ENCODE results near the gene FLT4. TPM values are rescaled to one million over a fixed set of nuclear protein-coding genes. Genes with fewer than 3 reads are reported as not detected.
"Not testable (repeated sequence)": the region's sequence is repeated elsewhere in the genome, so short reads cannot be mapped to it uniquely, and the experiment has no call there.

The FLT4 gene
- total and polyA plus RNA-seq, 8 donors = 0.79 to 6.8 (median 2.1) TPM

DNA sequence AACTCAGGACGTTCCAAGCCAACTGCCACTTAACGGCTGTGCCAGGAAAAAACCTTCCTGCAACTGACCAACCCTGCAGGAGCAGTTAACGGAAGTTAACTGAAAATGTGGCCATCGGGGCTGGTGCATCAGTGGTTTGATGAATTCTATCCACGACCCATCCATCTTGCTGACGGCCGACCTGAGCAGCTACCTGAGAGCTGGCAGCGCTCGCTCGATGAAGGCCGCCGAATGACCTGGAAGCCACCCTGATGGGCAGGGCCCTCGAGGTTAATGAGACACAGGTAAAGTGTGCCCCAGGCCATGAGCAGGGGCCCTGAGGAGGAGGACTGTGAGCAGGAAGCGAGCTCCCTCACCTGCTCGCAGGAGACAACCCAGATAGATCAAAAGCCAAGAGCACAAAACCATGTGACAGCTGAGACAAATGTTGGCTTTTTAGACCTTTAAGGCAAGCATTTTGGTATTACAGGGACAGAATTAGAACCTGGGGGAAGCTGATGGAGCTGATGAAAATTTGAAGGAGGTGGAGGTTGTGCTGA lies 35.3 kb upstream of the FLT4 start:
- FAIRE-seq (no peak), DNase-seq (no peak), ATAC-seq (no peak)
- no peaks in the 10 kb centered on the region for H3K9me3 ChIP-seq
- H3K4me1 ChIP-seq = no peaks in the 10 kb centered on the region
- H3K4me3 ChIP-seq = no peak overlapping the region
- H3K36me3 ChIP-seq = no peaks in the 10 kb centered on the region
- WGBS, 2 donors = 54 to 68% methylated on average over 15 of the region's 15 CpGs
- TF ChIP-seq, protein P1, sequence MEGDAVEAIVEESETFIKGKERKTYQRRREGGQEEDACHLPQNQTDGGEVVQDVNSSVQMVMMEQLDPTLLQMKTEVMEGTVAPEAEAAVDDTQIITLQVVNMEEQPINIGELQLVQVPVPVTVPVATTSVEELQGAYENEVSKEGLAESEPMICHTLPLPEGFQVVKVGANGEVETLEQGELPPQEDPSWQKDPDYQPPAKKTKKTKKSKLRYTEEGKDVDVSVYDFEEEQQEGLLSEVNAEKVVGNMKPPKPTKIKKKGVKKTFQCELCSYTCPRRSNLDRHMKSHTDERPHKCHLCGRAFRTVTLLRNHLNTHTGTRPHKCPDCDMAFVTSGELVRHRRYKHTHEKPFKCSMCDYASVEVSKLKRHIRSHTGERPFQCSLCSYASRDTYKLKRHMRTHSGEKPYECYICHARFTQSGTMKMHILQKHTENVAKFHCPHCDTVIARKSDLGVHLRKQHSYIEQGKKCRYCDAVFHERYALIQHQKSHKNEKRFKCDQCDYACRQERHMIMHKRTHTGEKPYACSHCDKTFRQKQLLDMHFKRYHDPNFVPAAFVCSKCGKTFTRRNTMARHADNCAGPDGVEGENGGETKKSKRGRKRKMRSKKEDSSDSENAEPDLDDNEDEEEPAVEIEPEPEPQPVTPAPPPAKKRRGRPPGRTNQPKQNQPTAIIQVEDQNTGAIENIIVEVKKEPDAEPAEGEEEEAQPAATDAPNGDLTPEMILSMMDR (IDR thresholded peaks at IDR 0.05) = no peak
- H3K27me3 ChIP-seq = no peaks in the 10 kb centered on the region
- intact Hi-C loops (cut with DNase I) = no loop called here
- no peak overlapping the region for H3K27ac ChIP-seq

DNA sequence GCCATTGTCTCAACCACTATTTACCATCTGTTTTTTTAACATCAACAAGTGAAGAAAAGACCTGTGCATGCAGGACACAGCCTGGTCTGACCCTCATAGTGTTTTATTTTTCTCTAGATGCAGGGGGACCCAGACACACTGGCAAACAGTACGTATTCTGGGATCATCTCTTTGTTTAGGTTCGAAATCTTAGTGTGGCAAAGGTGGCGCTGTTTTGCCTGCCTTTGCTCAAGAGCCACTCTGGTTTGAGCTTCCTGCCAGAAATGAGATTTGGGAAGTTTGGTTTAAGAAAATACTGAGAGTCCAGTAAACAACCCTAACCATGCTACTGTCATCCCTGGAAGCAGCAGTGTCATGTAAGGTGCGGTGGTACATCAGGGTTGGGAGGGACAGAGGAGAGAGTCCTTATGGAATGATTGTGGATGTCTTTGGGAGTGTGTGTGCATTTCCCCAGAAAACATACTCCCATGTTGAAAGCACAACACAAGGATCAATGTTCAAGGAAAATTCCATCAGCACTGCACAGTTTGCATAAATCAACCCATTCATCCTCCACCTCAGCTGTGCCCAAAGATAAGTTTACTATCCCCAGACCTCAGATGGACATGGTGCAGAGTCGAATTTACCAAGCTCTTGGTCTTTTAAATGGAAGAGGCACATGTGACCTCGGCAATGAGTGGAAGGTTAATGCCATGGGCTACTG lies 34.0 kb upstream of the FLT4 start:
- no peak for FAIRE-seq
- no peak for ATAC-seq
- intact Hi-C loops (cut with DNase I) = no loop called here
- no peaks in the 10 kb centered on the region for H3K4me1 ChIP-seq
- no peaks in the 10 kb centered on the region for H3K36me3 ChIP-seq
- no peaks in the 10 kb centered on the region for H3K9me3 ChIP-seq
- no peak for DNase-seq
- no peaks in the 10 kb centered on the region for H3K27me3 ChIP-seq
- TF ChIP-seq, protein P1 (IDR thresholded peaks at IDR 0.05) = no peak
- no peak overlapping the region for H3K27ac ChIP-seq
- 63 to 67% methylated on average over 6 of the region's 6 CpGs for WGBS, 2 donors
- no peak overlapping the region for H3K4me3 ChIP-seq

DNA sequence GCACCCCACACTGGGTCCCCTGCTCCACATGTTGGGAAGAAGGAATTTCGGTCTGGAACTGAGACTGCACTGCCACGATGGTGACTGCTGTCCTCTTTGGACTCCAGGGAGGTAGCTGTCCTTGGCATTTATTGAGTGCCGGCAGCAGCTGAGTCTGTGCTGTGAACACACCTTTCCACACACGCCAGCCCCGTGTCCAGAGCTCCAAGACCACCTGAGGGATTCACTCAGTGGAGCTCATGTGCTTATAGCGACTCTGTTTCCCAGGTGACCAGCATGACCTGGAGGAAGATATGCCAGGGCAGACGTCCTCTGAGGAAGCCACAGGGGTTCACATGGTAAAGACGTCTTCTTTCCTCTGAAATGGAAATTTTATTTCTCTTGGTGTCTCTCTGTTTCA lies 33.2 kb upstream of the FLT4 start:
- ATAC-seq = no peak

DNA sequence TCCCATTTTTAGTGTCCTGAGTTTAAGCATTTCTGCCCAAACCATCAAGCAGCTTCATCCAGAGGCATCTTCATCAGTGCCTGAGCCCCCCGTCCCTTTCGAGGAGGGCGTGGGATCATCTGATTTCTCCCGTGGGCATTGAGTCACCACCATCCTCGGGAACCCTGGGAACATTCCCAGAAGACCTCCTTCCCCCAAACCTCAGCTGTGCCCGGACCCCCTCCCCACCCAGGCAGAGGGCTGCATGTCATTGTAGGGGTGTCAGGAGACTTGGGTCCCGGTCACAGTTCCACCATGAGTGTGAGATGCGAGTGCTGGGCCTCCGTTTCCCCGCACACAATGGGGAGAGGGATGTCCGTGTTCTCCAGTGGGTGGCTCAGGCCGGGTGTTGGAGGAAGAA lies 32.6 kb upstream of the FLT4 start:
- WGBS, 2 donors = 61 to 76% methylated on average over 12 of the region's 12 CpGs
- FAIRE-seq; H3K27ac ChIP-seq; H3K27me3 ChIP-seq; H3K36me3 ChIP-seq; intact Hi-C loops (cut with DNase I); H3K9me3 ChIP-seq; H3K4me3 ChIP-seq; ATAC-seq; DNase-seq; H3K4me1 ChIP-seq: not testable (repeated sequence)

More for the DNA sequence above, 33.2 kb upstream of the FLT4 start:
- Histone ChIP-seq H3K36me3 (no peaks in the 10 kb centered on the region), H3K4me3 (no peak overlapping the region), H3K4me1 (no peaks in the 10 kb centered on the region), H3K9me3 (no peaks in the 10 kb centered on the region), H3K27ac (no peak overlapping the region), H3K27me3 (no peaks in the 10 kb centered on the region)
- no peak for DNase-seq
- FAIRE-seq = no peak
- intact Hi-C loops (cut with DNase I) = no loop called here
- TF ChIP-seq, protein P1 (IDR thresholded peaks at IDR 0.05) = no peak
- WGBS, 2 donors = 48 to 50% methylated on average over 8 of the region's 8 CpGs

DNA sequence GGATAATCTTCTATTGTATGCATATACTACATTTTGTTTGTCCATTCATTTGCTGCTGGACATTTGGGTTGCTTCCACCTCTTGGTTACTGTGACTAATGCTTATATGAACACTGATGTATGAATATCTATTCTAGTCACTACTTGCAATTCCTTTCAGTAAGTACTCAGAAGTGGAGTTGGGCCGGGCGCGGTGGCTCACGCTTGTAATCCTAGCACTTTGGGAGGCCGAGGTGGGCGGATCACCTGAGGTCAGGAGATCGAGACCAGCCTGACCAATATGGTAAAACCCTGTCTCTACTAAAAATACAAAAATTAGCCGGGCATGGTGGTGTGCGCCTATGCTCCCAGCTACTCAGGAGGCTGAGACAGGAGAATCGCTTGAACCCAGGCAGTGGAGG lies 28.9 kb upstream of the FLT4 start:
- intact Hi-C loops (cut with DNase I); FAIRE-seq; H3K27me3 ChIP-seq; DNase-seq; H3K9me3 ChIP-seq; H3K36me3 ChIP-seq; H3K27ac ChIP-seq; H3K4me1 ChIP-seq; H3K4me3 ChIP-seq; ATAC-seq: not testable (repeated sequence)
- WGBS, 2 donors = 89% methylated on average over 10 of the region's 10 CpGs

DNA sequence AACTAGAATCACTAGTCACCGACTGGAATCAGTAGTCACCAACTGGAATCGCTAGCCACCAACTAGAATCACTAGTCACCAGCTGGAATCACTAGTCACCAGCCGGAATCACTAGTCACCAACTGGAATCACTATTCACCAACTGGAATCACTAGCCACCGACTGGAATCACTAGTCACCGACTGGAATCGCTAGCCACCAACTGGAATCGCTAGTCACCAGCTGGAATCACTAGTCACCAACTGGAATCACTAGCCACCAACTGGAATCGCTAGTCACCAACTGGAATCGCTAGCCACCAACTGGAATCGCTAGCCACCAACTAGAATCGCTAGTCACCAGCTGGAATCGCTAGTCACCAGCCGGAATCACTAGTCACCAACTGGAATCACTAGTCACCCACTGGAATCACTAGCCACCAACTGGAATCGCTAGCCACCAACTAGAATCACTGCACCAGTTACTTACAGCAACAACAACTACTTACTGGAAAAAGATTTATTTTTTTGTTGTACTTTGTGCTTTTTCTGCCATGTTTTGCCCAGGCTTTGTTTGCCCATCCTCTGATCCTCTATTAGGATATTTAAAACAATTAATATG lies 25.7 kb upstream of the FLT4 start:
- H3K9me3 ChIP-seq = no peaks in the 10 kb centered on the region
- H3K4me1 ChIP-seq = no peaks in the 10 kb centered on the region
- no peak overlapping the region for H3K4me3 ChIP-seq
- H3K27ac ChIP-seq = no peak overlapping the region
- H3K36me3 ChIP-seq = no peaks in the 10 kb centered on the region
- ATAC-seq (no peak), DNase-seq (no peak), FAIRE-seq (no peak)
- WGBS, 2 donors = 79 to 90% methylated on average over 14 of the region's 14 CpGs
- TF ChIP-seq, protein P1 (IDR thresholded peaks at IDR 0.05) = no peak
- no peaks in the 10 kb centered on the region for H3K27me3 ChIP-seq
- intact Hi-C loops (cut with DNase I) = no loop called here

DNA sequence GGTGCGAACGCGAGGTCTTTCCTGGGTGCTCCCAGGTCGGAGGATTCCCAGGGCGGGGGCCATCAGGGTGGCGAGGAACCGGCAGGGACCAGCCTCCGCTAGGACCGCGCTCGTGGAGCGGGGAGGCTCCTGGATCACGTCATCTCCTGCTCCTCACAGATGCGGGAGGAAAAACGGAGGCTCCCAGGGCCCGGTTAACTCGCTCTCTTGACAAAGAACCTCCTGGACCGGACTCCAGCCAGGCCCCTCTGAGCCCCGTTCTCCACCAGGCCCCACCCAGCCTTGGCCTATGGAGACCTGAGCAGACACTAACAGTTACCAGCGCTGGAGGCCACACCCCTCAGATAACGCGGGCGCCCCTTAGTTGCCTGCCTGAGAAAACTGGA lies 24.7 kb upstream of the FLT4 start:
- WGBS, 2 donors = 2 to 5% methylated on average over 23 of the region's 23 CpGs
- ATAC-seq; H3K4me1 ChIP-seq; H3K27me3 ChIP-seq; H3K9me3 ChIP-seq; H3K36me3 ChIP-seq; FAIRE-seq; H3K27ac ChIP-seq; intact Hi-C loops (cut with DNase I): not testable (repeated sequence)
- peak in 1 of 6 donors; percentile 46 for DNase-seq
- H3K4me3 ChIP-seq = peak overlapping the region in 1 of 4 donors; percentile 13

All from pancreas (tissue), 10 donors.